GM18909 (cell line): Measurements from ENCODE around the gene ADGRB3.

Experiments
- ATAC-seq: cut with Tn5 transposase; IDR thresholded peaks from one replicate; pipeline ENCODE4 v1.9.1; 2021; ENCODE audit warnings: mild to moderate bottlenecking; ENCODE audit not compliant: unreplicated experiment, poor library complexity

Gene ADGRB3

DNA sequence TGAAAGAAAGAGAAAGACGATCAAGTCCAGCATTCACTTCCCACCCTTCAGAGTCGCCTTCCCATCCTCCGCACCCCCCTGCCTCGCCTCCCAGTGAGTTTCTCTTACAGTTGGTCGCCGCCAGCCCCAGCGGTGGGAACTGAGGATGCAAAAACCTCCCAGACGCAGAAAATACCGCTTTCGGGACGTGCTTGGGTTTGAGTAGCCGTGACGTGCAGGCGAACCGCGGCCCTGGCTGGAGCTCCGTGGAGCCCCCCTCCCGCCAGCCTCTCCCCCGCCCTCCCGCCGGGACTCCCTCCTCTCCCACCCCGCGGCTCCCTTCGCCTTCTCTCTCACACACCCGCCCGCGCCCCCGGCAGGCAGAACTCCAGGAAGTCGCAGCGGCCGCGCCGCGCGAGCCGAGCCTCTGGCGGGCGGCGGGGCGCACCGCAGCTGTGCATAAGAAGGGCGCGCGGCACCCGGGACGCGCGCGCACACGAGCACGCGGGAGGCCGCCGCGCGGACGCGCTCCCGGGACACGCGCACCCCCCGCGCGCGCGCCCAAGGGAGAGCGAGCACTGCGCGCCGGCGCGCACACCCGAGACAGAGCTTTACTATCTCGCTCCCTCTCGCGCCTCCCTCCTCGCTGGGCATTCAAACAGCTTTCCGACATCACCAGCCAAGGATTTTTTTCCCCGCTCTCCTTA, at the start of gene ADGRB3:
ADGRB3 (plus strand) TSS at position 557 of the 686 bp plus-strand sequence. CDS start 3,394 bp downstream, outside the sequence.
- peak; percentile 84 for ATAC-seq

DNA sequence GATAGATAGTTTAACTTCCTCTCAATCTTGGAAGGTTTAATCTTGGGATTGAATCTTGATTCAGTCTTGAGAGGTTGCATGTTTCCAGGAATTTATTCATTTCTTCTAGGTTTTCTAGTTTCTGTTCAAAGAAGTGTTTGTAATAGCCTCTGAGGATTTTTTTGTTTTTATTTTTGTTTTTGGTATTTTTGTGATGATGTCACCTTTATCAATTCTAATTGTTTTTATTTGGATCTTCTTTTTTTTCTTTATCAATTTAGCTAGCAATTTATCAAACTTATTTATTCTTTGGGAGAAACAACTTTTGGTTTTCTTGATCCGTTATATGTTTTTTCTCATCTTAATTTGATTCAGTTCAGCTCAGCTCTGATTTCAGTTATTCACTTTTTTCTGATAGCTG, 41.5 kb upstream of the ADGRB3 start:
- no peak for ATAC-seq

DNA sequence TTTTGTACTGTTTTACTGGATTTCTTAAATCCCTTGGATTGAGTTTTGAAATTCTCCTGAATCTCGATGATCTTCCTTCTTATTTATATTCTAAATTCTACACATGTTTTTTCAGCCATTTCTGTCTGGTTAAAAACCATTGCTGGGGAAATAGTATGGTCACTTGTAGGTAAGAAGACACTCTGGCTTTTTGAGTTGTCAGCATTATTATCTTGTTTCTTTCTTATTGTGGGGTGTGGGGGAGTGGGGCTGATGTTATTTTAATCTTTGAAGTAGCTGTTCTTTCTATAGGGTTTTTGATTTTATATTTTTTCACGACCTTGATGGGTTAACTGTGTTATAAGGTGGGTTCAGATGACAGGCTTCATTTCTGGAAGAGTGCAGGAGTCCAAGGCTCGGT, 37.4 kb upstream of the ADGRB3 start:
- ATAC-seq: no peak

DNA sequence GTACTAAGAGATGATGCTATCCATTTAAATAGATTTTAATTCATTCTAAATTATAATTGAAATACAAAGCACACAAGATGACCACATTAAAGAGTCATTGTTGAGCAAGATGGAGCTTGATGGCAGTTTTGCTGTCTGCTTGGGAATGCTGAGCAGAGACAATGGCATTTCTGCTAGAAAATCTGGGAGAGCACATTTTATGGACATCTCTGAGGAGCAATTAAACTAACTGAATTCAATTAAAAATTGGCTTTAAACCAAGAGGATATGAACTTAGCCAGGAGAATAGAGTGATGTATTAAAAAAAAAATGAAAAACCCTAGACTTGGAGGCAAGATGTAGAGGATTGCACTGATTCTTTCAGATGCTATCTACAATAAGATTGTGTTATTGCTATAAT, 19.1 kb upstream of the ADGRB3 start:
- ATAC-seq: no peak

DNA sequence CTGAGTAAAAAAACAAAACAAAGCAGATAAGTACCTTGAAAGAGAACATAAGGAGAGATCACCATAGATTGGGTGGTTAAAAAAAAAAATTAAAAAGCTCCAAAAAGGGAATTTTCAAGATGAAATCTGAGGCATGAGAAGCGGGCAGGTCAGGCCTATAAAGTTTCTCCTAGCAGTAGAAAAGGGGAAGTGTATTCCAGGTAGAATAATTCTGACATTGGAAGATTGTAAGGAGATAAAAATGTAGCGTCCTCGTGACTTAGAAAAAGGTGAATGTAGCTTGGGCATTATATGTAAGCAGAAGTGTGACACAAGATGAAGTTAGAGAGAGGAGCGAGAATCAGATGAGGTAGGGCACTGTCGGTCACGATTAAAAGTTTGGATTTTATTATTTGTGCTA, 9.1 kb upstream of the ADGRB3 start:
- ATAC-seq: no peak

DNA sequence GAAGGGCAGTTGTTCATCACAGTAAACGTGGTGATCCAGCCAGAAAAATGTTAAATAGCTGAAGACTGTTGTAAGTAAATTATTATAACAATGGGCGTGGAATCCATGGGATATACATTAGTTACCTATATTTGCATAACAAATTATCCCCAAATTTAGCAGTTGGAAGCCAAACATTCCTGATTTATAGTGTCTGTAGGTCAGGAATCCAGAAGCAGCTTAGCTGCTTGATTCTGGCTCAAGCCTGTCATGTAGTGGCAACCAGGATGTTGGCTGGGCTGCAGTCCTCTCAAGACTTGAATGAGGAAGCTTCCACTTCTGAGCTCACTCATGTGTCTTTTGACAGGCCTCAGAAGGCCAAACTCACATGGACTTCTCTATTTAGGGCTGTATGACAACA, 6.9 kb upstream of the ADGRB3 start:
- no peak for ATAC-seq

DNA sequence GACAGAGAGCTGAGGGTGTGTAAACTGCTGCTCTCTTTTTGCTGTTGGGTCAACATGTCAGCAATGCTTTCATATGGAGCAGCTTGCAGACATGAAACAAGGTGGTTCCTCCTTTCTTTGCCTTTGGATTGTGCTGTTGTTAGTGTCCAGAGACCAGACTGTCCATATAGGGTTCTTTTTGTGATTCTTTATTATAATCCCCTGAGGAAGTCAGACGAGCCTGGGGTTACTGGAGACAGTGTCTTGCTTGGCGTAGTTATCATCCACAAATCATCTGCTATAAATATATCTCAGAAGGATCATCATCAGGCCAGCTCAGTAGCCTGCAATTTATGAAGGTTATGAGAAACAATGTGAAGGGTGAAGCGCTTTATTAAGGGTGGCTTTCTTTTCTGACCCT, 2.3 kb upstream of the ADGRB3 start:
- ATAC-seq: no peak

DNA sequence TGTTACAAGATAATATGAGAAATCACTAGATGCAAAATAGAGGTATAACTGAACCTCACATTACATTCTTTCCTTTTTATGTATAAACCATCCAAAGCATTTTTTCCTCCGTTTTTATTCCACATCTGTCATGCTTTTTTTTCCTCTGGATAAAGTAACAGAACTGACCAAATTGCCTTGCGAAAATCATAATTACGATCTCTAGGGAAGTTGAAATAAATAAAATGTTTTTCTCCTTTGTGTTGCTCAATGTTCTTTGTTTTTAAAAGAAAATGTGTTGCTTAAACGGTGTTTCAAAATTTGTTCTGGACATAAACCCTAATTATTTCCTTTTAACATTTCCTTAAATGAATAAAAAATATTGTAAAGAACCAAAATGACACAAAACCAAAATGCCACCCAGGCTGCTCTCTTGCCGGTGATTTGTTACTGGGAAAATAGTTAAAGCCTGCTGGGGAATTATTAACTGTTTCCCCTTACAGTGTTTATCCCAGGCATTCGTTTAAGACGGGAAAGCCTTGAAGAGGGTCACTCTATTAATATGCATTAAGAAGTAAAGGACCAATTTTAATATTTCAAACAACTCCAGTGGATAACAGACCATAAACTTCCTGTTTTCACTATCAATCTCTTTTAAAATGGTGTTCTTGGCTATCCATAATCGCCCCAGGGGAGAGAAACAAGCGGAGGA, 1.7 kb upstream of the ADGRB3 start:
- ATAC-seq: no peak

DNA sequence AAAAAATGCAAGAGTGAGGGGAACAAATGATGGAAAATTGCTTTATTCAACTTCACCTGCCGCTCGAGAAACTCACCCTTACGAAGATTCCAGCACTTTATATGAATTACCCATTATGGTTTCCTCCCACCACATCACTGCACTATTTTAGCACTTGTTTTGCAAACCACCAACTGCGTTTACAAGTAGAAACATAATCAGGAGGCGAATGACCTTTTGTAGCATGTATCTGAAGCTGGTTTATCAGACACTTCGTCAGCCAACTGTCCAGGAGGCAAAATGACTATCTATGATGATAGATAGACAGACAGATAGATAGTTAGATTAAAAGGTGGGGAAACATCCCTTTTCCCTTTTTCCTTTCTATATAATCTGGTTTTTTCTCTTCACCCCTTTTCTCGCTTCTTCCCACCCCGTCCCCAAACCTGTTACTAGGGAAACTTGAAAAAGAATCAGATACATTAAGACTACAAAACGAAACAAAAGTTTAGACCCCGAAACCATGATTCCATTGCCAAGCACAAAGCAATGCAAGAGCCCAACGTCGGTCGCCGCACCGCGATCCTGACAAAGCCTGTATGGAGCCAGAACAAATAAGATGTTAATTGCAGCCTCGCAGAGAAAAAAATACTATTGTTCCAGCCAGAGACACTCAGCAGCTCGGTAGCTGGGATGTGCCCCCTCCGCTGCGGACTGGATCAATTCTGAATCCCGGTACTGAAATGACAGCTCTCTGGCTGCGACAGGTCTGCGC, 933 bp upstream of the ADGRB3 start:
- ATAC-seq: peak; percentile 2

DNA sequence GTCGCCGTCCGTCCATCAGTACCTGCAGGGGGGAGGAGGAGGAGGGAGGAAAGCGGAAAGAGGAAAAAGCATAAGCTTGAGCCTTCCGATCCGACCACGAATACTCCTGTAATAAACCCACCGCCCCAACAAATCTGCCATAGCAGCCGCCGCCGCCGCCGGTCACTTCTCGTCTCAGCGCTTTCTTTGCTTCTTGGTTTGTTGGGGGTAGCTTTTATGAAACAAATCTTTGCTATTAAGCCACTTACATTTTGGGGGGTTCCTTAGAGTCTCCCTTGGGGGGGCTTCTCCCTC, 277 bp downstream of the ADGRB3 start:
- ATAC-seq: peak; percentile 3

DNA sequence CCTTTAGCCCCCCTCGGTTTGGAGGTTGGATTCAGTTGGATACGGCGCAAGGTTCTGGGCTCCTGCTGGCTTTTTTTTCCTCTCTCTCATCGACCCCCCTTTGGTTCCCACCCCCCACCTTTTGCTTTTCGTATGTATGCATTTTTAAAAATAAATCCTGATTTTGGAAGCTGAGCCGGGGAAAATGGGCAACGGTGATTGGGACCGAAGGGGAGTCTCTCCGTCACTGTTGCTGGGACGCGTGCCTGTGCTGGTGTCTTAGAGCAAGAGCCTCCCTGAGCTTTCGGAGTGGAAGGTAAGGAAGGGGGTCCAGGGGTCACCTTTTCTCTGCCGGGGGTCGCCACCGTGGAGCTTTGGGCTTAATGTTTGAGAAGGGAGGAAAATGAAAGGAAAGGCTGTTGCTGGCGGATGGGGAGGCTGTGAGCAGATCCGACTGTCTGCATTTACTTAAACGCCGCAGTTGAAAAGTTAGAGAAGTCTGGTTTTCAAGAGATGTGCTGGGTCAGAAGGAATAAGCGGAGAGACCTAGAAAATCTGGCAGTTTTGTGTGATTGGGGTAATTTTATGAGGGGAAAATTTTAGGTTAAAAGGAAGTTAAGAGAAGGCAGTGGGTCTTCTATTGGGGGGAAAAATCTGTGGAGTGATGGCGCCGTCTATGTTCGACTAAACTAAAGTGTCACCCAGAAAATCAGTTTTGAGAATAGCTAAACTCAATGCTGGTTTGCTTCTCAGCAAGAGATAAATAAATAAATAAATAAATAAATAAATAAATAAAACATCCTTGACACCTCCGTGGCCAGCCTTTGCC, 828 bp downstream of the ADGRB3 start:
- ATAC-seq: no peak

DNA sequence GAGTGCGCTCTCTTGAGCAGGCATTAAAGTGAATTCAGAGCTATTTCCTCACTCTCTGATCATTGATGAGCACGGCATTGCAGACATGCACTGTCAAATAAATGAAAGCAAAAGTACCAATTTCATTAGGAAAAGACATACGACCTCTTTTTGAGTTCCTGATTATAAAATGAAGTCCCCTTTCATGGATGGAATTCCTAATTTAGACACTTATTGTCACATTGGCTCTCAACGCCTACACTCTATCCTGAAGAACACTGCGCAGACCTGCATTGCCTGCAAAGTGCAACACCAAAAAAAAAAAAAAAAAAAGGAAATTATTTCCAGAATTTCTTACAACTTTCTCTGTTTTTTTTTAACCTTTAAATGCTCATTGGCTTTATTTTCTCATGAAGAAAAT, 1.6 kb downstream of the ADGRB3 start:
- no peak for ATAC-seq

DNA sequence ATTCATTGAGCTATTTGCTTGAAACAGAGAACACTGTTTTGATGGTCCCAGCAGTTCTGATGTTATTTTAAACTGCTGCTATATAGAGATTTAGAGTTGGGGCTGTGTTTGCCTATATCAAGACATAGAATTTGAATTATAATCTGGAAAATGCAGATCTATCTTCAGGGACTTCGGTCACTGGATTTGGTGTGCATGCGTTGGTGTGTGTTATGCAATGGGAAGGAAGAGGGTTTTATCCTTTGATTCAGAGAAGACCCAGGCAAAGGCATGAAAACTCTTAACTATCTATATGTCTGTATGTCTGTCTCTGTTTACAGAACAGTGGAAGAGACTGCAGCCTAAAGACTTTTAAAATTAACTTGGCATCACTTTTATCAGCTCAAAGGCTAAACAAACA, 2.0 kb downstream of the ADGRB3 start:
- no peak for ATAC-seq

DNA sequence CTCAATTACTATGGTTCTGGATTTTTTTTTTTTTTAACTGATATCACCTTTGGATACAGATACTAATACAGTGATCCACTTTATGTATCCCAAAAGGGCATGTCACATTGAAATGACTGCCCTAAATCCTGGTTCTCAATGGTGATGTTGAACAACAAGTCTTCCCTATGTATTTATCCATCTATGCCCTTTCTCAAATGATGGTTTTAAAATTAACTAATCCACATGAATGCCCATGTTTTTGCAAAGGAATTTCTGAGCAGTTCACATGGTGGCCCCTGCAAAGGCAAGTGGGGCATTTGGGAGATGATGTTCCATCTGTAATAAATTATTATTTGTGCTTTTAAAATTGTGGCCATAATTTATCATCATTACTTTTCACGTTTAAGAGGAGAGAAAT, 2.7 kb downstream of the ADGRB3 start:
- no peak for ATAC-seq

DNA sequence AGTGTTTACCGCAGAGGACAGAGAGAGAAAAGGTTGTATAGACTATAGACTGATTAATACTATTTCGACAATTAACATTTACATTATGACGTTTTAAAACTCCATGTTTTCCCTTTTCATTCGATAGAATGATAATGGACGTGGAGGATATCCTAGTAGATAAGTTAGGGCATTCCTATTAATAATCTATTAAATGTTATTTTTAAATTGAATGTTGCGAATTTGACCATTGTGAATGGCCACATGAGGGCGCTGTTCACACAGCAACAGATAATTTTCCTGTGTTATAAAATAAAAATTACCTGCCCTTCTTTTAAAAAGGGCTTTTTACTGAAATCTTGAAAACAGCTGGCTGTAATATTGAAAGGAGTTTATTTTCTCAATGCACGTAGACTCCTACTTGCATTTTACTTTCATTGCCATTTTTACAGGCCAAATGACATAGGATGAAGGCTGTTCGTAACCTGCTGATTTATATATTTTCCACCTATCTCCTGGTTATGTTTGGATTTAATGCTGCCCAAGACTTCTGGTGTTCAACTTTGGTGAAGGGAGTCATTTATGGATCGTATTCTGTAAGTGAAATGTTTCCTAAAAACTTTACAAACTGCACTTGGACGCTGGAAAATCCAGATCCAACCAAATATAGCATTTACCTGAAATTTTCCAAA, 3.3 kb downstream of the ADGRB3 start:
- no peak for ATAC-seq

DNA sequence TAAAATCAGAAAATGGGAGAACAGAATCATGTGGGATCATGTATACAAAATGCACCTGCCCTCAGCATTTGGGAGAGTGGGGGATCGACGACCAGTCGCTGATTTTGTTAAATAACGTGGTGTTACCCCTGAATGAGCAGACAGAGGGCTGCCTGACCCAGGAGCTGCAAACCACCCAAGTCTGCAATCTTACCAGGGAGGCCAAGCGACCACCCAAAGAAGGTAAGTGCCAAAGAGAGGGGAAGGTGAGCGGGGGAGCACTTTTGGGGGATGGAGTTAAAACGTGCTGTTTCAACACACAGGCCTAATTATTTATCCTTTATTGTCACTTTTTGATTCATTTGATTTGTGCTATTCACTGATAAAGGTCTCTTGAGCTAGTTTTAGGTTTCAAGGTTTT, 4.1 kb downstream of the ADGRB3 start:
- no peak for ATAC-seq

DNA sequence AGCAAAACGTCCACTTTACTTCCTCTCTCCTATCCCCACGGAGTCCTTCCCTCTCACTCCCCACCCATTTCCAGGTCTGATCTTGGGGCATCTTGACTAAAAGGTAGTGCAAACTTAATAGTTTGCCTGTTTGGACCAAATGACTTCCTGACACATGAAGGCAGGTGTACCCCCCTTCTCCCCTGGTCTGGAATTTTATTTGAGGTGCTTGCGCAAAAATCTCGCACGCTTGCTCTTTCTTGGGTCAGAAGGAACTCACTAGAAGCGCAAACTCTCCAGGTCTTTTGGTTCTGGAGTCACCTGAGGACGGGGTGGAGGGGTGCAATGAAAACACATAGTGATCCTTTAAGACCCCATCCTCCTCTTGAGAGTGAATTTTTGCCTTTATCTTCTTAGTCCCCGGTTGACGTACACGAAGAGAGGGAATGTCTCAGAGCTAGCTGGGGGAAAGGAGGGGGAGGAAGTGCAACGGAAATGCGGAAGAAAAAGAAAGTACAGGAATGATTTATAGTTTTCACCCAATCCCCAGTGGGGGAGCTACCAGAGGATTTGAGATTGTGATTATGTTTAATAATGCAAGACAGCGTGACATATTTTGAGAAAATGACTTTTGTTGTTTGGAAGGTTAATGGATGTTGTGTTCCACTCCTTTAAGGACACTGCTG, 4.9 kb downstream of the ADGRB3 start:
- ATAC-seq: no peak

DNA sequence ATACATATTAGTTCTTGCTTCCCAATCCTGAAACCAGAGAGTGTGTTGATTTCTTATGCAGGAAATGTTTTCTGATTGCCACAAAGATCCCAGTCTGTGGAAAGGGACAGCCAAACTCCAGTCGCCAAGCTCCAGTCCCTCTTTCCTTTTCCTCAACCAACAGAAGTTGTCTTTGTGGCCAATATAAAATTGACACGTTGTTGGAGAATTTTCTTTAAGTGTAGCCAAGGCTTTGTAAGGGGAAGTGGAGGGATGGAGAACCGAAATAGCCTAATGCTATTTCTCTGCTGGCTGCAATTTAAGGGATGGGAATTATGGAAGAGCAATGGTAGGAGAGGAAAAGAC, 5.4 kb downstream of the ADGRB3 start:
- ATAC-seq: no peak

DNA sequence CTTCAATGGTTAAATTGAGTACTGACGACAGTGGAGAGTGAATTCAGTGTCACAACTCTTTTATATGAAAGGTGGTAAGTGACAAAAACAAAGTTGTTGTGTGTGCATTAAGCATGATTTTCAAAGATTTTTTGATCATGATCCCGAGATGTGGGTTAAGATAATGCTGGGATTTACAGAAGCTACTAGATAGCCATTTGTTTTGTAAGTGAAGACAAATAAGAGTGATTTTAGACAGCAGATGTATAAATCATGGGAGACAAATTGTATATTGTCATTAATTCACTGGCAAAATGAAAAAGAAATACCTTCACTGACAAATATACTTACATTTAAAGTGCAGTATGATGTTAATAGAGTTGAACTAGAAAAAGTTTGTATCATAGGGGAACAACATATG, 6.1 kb downstream of the ADGRB3 start:
- no peak for ATAC-seq

DNA sequence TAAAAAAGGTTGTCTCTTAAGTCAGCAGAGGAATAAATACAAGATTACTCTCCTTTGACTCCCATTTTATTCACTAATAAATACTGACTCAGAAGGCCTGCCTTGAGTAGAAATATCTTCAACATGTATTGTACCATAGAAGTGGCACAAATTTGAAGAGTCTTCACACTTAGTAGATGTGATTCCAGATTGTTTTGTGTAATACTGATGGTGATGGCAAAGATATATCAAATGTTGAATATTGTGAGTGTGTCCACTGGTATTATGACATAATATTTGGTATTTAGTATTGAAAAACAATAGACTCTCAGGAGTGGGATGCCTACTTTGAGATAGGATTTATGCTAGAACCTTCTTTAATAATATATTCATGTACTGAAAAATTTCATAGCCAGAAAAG, 7.0 kb downstream of the ADGRB3 start:
- ATAC-seq: no peak
